ENCODE data around the gene SAP30BP. TPM values are rescaled to one million over a fixed set of nuclear protein-coding genes. Genes with fewer than 3 reads are reported as not detected.

Gene SAP30BP
- total and polyA plus RNA-seq, 4 donors: 43.3 to 127 (median 75.6) TPM

GRCh38 chr17:75722076-75722475, 54.9 kb downstream of the SAP30BP start:
- H3K4me1 ChIP-seq (ENCODE audit: control insufficient read depth in 1 of 2, insufficient read depth in 2 of 2, low read length in 2 of 2): no peaks in the 10 kb centered on the region
- intact Hi-C loops (cut with DNase I): no loop called here
- no peak for DNase-seq
- H3K9me3 ChIP-seq (ENCODE audit: control insufficient read depth, low read length): no peaks in the 10 kb centered on the region
- no peak overlapping the region for H3K27ac ChIP-seq (ENCODE audit: low read depth in 1 of 2, low read length in 2 of 2)
- 90 to 91% methylated on average over 5 of the region's 5 CpGs for WGBS, 2 donors
- no peak for ATAC-seq (ENCODE audit: low FRiP score)
- no peak overlapping the region for H3K4me3 ChIP-seq (ENCODE audit: low read length in 2 of 2)
- H3K36me3 ChIP-seq (ENCODE audit: control insufficient read depth in 1 of 2, insufficient read depth in 2 of 2, low read length in 1 of 2): no peaks in the 10 kb centered on the region
- peaks cover 0 to 4% of the 10 kb centered on the region in 2 donors for H3K27me3 ChIP-seq (ENCODE audit: control insufficient read depth in 1 of 2, insufficient read depth in 2 of 2, low read length in 1 of 2)

- Histone ChIP-seq H3K4me1 (ENCODE audit: control insufficient read depth in 1 of 2, insufficient read depth in 2 of 2, low read length in 2 of 2) (no peaks in the 10 kb centered on the region), H3K4me3 (ENCODE audit: low read length in 2 of 2) (no peak overlapping the region), H3K36me3 (ENCODE audit: control insufficient read depth in 1 of 2, insufficient read depth in 2 of 2, low read length in 1 of 2) (no peaks in the 10 kb centered on the region), H3K27ac (ENCODE audit: low read depth in 1 of 2, low read length in 2 of 2) (no peak overlapping the region), H3K27me3 (ENCODE audit: control insufficient read depth in 1 of 2, insufficient read depth in 2 of 2, low read length in 1 of 2) (peaks cover 0 to 4% of the 10 kb centered on the region in 2 donors), H3K9me3 (ENCODE audit: control insufficient read depth, low read length) (no peaks in the 10 kb centered on the region)
- no peak for DNase-seq
- WGBS, 2 donors: 95 to 96% methylated on average over 9 of the region's 9 CpGs
- no peak for ATAC-seq (ENCODE audit: low FRiP score)
- intact Hi-C loops (cut with DNase I): no loop called here
These were observed 55.5 kb downstream of the SAP30BP start for GRCh38 chr17:75722542-75723095.

- Histone ChIP-seq H3K36me3 (ENCODE audit: control insufficient read depth in 1 of 2, insufficient read depth in 2 of 2, low read length in 1 of 2) (no peaks in the 10 kb centered on the region), H3K27ac (ENCODE audit: low read depth in 1 of 2, low read length in 2 of 2) (no peak overlapping the region), H3K4me3 (ENCODE audit: low read length in 2 of 2) (no peak overlapping the region), H3K9me3 (ENCODE audit: control insufficient read depth, low read length) (no peaks in the 10 kb centered on the region), H3K27me3 (ENCODE audit: control insufficient read depth in 1 of 2, insufficient read depth in 2 of 2, low read length in 1 of 2) (peaks cover 0 to 4% of the 10 kb centered on the region in 2 donors), H3K4me1 (ENCODE audit: control insufficient read depth in 1 of 2, insufficient read depth in 2 of 2, low read length in 2 of 2) (no peaks in the 10 kb centered on the region)
- DNase-seq (no peak), ATAC-seq (ENCODE audit: low FRiP score) (no peak)
- intact Hi-C loops (cut with DNase I): no loop called here
- 83 to 86% methylated on average over 18 of the region's 18 CpGs for WGBS, 2 donors
These were observed 56.2 kb downstream of the SAP30BP start for GRCh38 chr17:75723171-75723930.

- H3K4me1 ChIP-seq (ENCODE audit: control insufficient read depth in 1 of 2, insufficient read depth in 2 of 2, low read length in 2 of 2): no peaks in the 10 kb centered on the region
- H3K27ac ChIP-seq (ENCODE audit: low read depth in 1 of 2, low read length in 2 of 2): no peak overlapping the region
- H3K4me3 ChIP-seq (ENCODE audit: low read length in 2 of 2): no peak overlapping the region
- WGBS, 2 donors: 89 to 94% methylated on average over 23 of the region's 23 CpGs
- DNase-seq (no peak), ATAC-seq (ENCODE audit: low FRiP score) (no peak)
- H3K9me3 ChIP-seq (ENCODE audit: control insufficient read depth, low read length): no peaks in the 10 kb centered on the region
- intact Hi-C loops (cut with DNase I): no loop called here
- H3K36me3 ChIP-seq (ENCODE audit: control insufficient read depth in 1 of 2, insufficient read depth in 2 of 2, low read length in 1 of 2): no peaks in the 10 kb centered on the region
- peaks cover 0 to 4% of the 10 kb centered on the region in 2 donors for H3K27me3 ChIP-seq (ENCODE audit: control insufficient read depth in 1 of 2, insufficient read depth in 2 of 2, low read length in 1 of 2)
These were observed 57.2 kb downstream of the SAP30BP start for GRCh38 chr17:75724016-75725003.

GRCh38 chr17:75725504-75725903, 58.4 kb downstream of the SAP30BP start:
- WGBS, 2 donors: 89% methylated on average over 7 of the region's 7 CpGs
- Histone ChIP-seq H3K27me3 (ENCODE audit: control insufficient read depth in 1 of 2, insufficient read depth in 2 of 2, low read length in 1 of 2) (peaks cover 0 to 4% of the 10 kb centered on the region in 2 donors), H3K9me3 (ENCODE audit: control insufficient read depth, low read length) (no peaks in the 10 kb centered on the region), H3K36me3 (ENCODE audit: control insufficient read depth in 1 of 2, insufficient read depth in 2 of 2, low read length in 1 of 2) (no peaks in the 10 kb centered on the region), H3K4me3 (ENCODE audit: low read length in 2 of 2) (no peak overlapping the region), H3K27ac (ENCODE audit: low read depth in 1 of 2, low read length in 2 of 2) (no peak overlapping the region), H3K4me1 (ENCODE audit: control insufficient read depth in 1 of 2, insufficient read depth in 2 of 2, low read length in 2 of 2) (no peaks in the 10 kb centered on the region)
- intact Hi-C loops (cut with DNase I): no loop called here
- ATAC-seq (ENCODE audit: low FRiP score) (no peak), DNase-seq (no peak)

- no peak overlapping the region for H3K4me3 ChIP-seq (ENCODE audit: low read length in 2 of 2)
- intact Hi-C loops (cut with DNase I): no loop called here
- H3K4me1 ChIP-seq (ENCODE audit: control insufficient read depth in 1 of 2, insufficient read depth in 2 of 2, low read length in 2 of 2): no peaks in the 10 kb centered on the region
- no peaks in the 10 kb centered on the region for H3K9me3 ChIP-seq (ENCODE audit: control insufficient read depth, low read length)
- no peak for DNase-seq
- ATAC-seq (ENCODE audit: low FRiP score): no peak
- no peak overlapping the region for H3K27ac ChIP-seq (ENCODE audit: low read depth in 1 of 2, low read length in 2 of 2)
- H3K36me3 ChIP-seq (ENCODE audit: control insufficient read depth in 1 of 2, insufficient read depth in 2 of 2, low read length in 1 of 2): no peaks in the 10 kb centered on the region
- H3K27me3 ChIP-seq (ENCODE audit: control insufficient read depth in 1 of 2, insufficient read depth in 2 of 2, low read length in 1 of 2): no peaks in the 10 kb centered on the region
- WGBS, 2 donors: 91 to 92% methylated on average over 18 of the region's 18 CpGs
These were observed 60.3 kb downstream of the SAP30BP start for GRCh38 chr17:75727391-75727790.

- Histone ChIP-seq H3K4me3 (ENCODE audit: low read length in 2 of 2) (no peak overlapping the region), H3K36me3 (ENCODE audit: control insufficient read depth in 1 of 2, insufficient read depth in 2 of 2, low read length in 1 of 2) (no peaks in the 10 kb centered on the region), H3K9me3 (ENCODE audit: control insufficient read depth, low read length) (no peaks in the 10 kb centered on the region), H3K4me1 (ENCODE audit: control insufficient read depth in 1 of 2, insufficient read depth in 2 of 2, low read length in 2 of 2) (no peaks in the 10 kb centered on the region), H3K27me3 (ENCODE audit: control insufficient read depth in 1 of 2, insufficient read depth in 2 of 2, low read length in 1 of 2) (no peaks in the 10 kb centered on the region), H3K27ac (ENCODE audit: low read depth in 1 of 2, low read length in 2 of 2) (no peak overlapping the region)
- intact Hi-C loops (cut with DNase I): no loop called here
- ATAC-seq (ENCODE audit: low FRiP score) (no peak), DNase-seq (no peak)
- WGBS, 2 donors: 85 to 86% methylated on average over 7 of the region's 7 CpGs
These were observed 62.2 kb downstream of the SAP30BP start for GRCh38 chr17:75729351-75729750.

GRCh38 chr17:75730065-75730464, 62.9 kb downstream of the SAP30BP start:
- no peak for DNase-seq

More at GRCh38 chr17:75730065-75730464, 62.9 kb downstream of the SAP30BP start:
- Histone ChIP-seq H3K4me1 (ENCODE audit: control insufficient read depth in 1 of 2, insufficient read depth in 2 of 2, low read length in 2 of 2) (no peaks in the 10 kb centered on the region), H3K4me3 (ENCODE audit: low read length in 2 of 2) (no peak overlapping the region), H3K36me3 (ENCODE audit: control insufficient read depth in 1 of 2, insufficient read depth in 2 of 2, low read length in 1 of 2) (no peaks in the 10 kb centered on the region), H3K27me3 (ENCODE audit: control insufficient read depth in 1 of 2, insufficient read depth in 2 of 2, low read length in 1 of 2) (no peaks in the 10 kb centered on the region), H3K9me3 (ENCODE audit: control insufficient read depth, low read length) (no peaks in the 10 kb centered on the region), H3K27ac (ENCODE audit: low read depth in 1 of 2, low read length in 2 of 2) (no peak overlapping the region)
- no peak for ATAC-seq (ENCODE audit: low FRiP score)
- intact Hi-C loops (cut with DNase I): no loop called here
- WGBS, 2 donors: 89 to 91% methylated on average over 24 of the region's 24 CpGs
